ENCODE results near the gene AK1. TPM values are rescaled to one million over a fixed set of nuclear protein-coding genes. Genes with fewer than 3 reads are reported as not detected.

AK1 gene
- total and polyA plus RNA-seq, 2 of the 13 experiments (the other 11 are each of a cell fraction or from before 2014, with no cell fraction given) = 19.1 to 32.8 TPM

- TF ChIP-seq ZNF740 (CRISPR knock-in tag; IDR thresholded peaks at IDR 0.05) (no peak), DRAP1 (CRISPR knock-in tag; IDR thresholded peaks at IDR 0.05) (peak; percentile 92), EEA1 (CRISPR knock-in tag; IDR thresholded peaks at IDR 0.05; ENCODE audit: borderline replicate concordance) (no peak), ZFP90 (CRISPR knock-in tag; IDR thresholded peaks at IDR 0.05; ENCODE audit: borderline replicate concordance) (no peak), ZBTB3 (CRISPR knock-in tag; IDR thresholded peaks at IDR 0.05; ENCODE audit: borderline replicate concordance, low read depth) (no peak), ZNF274 (CRISPR knock-in tag; IDR thresholded peaks at IDR 0.05) (no peak), ZNF383 (CRISPR knock-in tag; IDR thresholded peaks at IDR 0.05; ENCODE audit: borderline replicate concordance) (no peak), LBX2 (CRISPR knock-in tag; IDR thresholded peaks at IDR 0.05; ENCODE audit: borderline replicate concordance) (no peak), RELA (CRISPR knock-in tag; IDR thresholded peaks at IDR 0.05) (no peak), STAT6 (CRISPR knock-in tag; IDR thresholded peaks at IDR 0.05; ENCODE audit: borderline replicate concordance) (no peak), ZNF788 (CRISPR knock-in tag; IDR thresholded peaks at IDR 0.05; ENCODE audit: borderline replicate concordance) (0 out of 2 replicates have a peak, but pooled peaks have one; percentile 6), ZBTB10 (CRISPR knock-in tag; IDR thresholded peaks at IDR 0.05; ENCODE audit: borderline replicate concordance) (no peak), ZNF770 (CRISPR knock-in tag; IDR thresholded peaks at IDR 0.05) (peak; percentile 17; the same call in 1 of the 2 replicates), TOE1 (CRISPR knock-in tag; IDR thresholded peaks at IDR 0.05) (no peak), SATB2 (CRISPR knock-in tag; IDR thresholded peaks at IDR 0.05) (no peak), SRF (IDR thresholded peaks at IDR 0.05; ENCODE audit: low read depth, low read length) (no peak), SRSF1 (optimal IDR thresholded peaks at IDR 0.05; ENCODE audit: low read depth, low read length) (no peak), ARID2 (CRISPR knock-in tag; IDR thresholded peaks at IDR 0.05; ENCODE audit: borderline replicate concordance) (no peak), ZNF275 (CRISPR knock-in tag; IDR thresholded peaks at IDR 0.05; ENCODE audit: borderline replicate concordance) (peak; percentile 59; the same call in 1 of the 2 replicates), ATM (IDR thresholded peaks at IDR 0.05; ENCODE audit: borderline replicate concordance) (no peak)
Measured at GRCh38 chr9:127877566-127877998, at the start of gene AK1 (continued).

Data from HepG2 (cell line).